GM21423 (cell line): ENCODE measurements around the gene GTF3C5.
"Not testable (repeated sequence)": the region's sequence is repeated elsewhere in the genome, so short reads cannot be mapped to it uniquely, and the experiment has no call there.

Experiments
- ATAC-seq: cut with Tn5 transposase; IDR thresholded peaks from one replicate; pipeline ENCODE4 v1.9.1; 2021; ENCODE audit warnings: mild to moderate bottlenecking, moderate library complexity; ENCODE audit not compliant: unreplicated experiment

Gene GTF3C5

DNA sequence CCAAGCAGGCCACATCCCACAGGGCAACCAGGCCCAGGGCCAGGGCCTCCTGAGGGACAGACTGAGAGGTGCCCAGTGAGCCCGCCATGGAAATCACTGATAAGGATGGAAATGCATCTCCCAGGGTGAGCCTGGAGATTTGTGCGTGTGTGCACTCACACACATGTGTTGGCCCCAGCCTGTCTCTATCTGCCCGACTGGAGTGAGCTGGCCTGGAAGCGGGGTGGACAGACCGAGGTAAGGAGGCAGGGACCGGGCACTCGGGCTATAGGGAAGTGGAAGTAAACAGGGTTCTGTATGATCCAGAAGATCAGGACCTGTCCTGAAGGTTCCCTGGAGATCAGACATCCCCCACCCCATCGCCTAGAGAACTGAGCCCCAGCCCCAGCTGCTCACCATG is 34.9 kb upstream of the GTF3C5 start:
- no peak for ATAC-seq

- no peak for ATAC-seq
Measured at GRCh38 chr9:132996526-132996925, 34.3 kb upstream of the GTF3C5 start.

- ATAC-seq: no peak
Measured at GRCh38 chr9:132997591-132997990, 33.2 kb upstream of the GTF3C5 start.

DNA sequence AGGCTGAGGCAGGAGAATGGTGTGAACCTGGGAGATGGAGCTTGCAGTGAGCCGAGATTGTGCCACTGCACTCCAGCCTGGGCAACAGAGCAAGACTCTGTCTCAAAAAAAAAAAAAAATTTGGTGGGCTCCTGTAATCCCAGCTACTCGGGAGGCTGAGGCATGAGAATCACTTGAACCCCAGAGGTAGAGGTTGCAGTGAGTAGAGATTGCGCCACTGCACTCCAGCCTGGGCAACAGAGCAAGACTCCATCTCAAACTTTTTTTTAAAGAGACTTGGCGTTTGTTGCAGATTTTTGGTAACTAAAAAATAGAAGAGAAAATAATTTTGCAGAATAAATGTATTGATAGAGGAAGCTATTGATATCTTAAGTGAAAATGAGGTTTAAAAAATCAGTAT is 32.6 kb upstream of the GTF3C5 start:
- ATAC-seq: not testable (repeated sequence)

GRCh38 chr9:132998831-132999635 is 31.8 kb upstream of the GTF3C5 start:
- no peak for ATAC-seq

- ATAC-seq: no peak
Measured at GRCh38 chr9:133002147-133003070, 28.4 kb upstream of the GTF3C5 start.

DNA sequence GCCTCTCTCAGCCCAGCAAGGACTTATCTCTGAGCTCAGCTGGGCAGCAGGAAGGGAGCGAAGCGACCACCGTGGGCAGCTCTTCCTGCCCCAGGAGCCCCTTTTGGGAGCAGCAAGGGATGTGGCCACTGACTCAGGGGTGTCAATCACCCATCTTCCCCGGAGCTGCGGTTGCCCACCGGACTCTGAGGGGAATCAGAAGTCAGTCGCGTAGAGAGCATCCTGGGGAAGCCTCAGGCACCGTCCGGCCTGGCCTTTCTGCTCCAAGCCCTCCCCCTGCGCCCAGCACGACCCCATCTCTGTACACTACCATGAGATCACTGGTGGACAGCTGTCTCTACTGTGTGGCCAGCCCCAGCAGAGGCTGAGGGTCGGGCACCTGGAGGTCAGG is 27.7 kb upstream of the GTF3C5 start:
- ATAC-seq: no peak

DNA sequence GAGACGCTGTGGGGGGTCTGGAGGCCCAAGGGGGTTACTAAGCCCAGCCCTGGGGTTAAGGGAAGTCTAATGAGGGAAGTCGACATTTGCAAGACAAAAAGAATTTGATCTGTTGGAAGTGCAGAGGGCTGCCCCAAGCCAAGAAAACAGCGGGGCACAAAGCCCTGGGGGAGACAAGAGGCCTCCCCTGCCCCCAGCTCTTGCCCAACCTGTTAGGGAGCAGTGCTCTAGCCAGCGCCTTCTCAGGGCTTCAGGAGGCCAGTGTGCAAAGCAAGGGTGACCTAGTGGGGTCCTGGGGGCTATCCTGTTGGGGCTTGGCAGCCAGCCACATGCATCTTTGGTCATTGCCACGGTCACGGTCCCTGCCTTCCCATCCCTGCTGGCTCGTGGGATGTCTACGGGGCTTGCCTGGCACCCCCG is 27.1 kb upstream of the GTF3C5 start:
- ATAC-seq: no peak

DNA sequence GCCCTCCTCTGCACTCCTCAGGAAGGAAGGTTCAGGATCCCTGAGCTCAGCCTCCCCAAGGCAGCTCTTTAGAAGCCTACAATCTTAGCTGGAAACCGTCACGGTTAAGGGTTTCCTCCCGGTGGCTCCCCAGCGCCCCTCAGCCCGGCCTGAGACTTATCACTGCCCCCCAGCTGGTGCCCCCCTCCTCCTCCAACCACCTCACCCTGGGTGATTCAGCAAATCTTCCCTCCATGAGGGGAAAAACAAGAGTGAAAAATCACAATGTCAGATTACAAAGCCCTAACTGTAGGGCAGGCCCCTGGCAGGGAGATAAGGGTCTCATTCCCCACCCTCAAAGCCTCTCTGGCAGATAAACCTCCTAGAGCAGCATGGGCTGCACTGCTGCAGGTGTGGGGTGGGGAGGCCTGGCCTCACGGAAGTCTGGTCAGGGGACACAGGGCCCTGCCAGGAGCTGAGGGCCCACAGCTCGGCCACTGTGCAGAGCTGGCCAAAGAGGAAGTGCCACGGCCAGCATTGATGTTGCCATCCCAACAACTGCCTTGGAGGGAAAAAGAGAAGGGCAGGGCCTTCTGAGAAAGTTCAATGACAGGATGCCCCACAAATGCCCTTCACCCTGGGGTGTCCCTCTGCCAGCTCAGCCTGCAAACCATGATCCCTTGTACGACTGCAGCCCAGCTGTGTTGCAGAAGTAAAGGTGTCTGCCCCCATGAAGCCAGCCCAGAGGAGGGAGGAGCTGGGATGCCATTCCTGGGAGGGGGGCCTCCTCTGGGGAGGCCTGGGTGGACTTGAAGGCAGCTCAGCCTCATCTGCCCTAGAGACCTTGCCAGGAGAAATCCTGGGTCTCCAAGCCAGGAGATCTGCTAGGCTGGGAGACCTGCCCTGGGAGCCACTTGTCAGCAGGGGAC is 26.5 kb upstream of the GTF3C5 start:
- ATAC-seq: no peak

GRCh38 chr9:133004999-133005760 is 25.6 kb upstream of the GTF3C5 start:
- no peak for ATAC-seq

DNA sequence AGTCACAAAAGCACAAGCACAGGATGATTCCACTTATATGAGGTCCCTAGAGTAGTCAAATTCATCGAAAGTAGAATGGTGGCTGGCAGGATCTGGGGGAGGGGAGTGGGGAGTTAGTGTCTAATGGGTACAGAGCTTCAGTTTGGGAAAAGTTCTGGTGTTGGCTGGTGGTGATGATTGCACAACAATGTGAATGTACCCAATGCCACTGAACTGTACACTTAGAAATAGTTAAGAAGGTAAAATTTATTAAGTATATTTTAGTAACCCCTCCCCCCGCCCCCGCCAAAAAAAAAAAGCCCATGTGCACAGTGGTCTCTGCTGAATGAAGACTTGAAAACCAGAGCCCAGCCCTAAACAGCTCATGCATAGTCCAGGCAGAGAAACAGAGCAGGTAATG is 24.8 kb upstream of the GTF3C5 start:
- ATAC-seq: no peak

DNA sequence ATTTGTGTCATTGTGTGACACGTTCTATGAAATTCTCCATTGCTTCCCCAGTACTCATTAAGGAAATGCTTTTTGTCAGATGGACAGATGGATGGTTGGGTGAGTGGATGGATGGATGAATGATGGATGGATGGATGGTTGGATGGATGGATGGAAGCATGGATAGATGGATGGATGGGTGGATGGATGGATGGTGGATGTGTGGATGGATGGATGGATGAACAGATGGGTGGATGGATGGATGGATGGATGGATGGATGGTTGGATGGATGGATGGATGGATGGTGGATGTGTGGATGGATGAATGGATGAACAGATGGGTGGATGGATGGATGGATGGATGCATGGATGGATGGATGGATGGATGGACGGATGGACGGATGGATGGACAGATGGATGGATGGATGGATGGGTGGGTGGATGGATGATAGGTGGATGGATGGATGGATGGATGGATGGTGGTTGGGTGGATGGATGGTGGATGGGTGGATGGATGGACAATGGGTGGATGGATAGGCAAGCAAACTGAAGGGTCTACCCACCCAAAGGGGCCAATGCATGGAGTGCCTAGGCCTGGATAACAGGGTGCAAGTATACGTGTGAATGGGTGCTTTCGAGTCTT is 24.0 kb upstream of the GTF3C5 start:
- ATAC-seq: no peak

GRCh38 chr9:133008406-133008805 is 22.4 kb upstream of the GTF3C5 start:
- no peak for ATAC-seq

- ATAC-seq: no peak
Measured at GRCh38 chr9:133008824-133009223, 22.0 kb upstream of the GTF3C5 start.

- ATAC-seq: no peak
Measured at GRCh38 chr9:133009906-133010582, 20.8 kb upstream of the GTF3C5 start.

DNA sequence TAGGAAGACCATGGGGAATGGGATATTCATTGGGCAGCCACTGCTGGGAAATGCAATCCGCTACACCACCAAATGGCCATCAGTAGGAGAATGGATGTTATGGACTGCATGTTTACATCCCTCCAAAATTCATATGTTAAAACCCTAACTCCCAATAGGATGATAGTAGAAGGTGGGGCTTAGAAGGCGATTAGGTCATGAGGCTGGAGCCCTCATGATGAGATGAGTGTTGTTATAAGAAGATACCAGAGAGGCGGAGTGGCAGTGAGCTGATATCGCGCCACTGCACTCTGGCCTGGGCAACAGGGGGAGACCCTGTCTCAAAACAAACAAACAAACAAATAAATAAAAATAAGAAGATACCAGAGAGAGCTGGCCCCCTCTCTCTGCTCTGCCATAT is 16.1 kb upstream of the GTF3C5 start:
- no peak for ATAC-seq

DNA sequence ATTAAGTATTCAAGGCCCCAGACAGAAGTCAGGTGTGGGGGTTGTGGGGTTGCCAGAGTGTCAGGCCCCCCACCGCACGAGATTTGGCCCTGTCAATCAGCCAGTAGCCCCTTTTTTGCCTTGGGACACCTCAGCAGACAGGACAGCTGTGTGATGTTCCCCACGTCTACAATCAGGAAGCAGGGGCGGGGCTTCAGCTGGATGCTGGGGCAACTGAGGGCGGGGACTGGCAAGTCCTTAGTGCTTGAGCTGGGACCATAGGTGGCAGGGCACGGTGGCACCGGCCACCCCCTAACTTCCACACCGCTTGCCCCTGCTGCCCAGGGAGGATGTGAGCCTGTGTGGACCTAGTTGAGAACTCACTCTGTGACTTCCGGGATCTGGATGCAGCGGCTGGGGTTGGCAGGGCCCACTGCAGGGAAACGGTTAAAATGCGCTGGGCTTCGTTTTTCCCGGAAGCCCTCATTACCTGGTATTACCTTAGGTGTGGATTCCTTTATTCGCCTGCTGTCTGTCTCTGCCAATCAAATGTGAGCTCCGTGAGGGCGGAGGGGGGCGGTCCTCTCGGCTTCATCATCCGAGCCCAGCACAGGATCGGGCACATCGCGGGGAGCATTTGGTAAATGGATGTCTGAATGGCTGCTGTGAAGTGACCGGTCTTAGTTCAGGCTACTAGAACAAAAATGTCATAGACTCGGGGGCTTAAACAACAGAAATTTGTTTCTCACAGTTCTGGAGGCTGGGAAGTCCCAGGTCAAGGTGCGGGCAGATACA is 7.5 kb upstream of the GTF3C5 start:
- no peak for ATAC-seq

DNA sequence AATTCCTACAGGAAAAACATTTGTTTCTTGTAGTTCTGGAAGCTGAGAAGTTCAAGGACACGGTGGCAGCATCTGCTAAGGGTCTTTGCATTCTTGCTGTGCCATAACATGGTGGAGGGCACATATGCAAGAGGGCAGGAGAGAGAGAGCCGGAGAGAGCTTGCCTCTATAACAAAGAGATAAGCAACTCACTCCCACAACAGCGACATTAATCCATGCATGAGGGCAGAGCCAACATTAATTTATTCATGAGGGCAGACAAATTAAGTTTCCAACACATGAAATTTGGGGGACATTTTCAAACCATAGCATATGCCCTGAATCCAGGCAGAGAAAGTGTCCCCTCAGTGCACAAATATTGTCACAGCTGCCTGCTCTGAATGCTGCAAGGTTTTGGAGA is 4.4 kb upstream of the GTF3C5 start:
- ATAC-seq: no peak
